22Rv1 (cell line): Measurements from ENCODE around the gene SHTN1.

Experiments
- ZFX ChIP-seq: fragments of 450-650 bp; IDR thresholded peaks from 2 replicates; pipeline ENCODE4 v1.6.1; 2017; ENCODE audit warnings: antibody characterized with exemption, borderline replicate concordance
- TF ChIP-seq, protein P1 (sequence below): fragments of 450-650 bp; IDR thresholded peaks from 2 replicates; pipeline ENCODE4 v1.5.1; 2017; ENCODE audit warnings: mild to moderate bottlenecking

DNA sequence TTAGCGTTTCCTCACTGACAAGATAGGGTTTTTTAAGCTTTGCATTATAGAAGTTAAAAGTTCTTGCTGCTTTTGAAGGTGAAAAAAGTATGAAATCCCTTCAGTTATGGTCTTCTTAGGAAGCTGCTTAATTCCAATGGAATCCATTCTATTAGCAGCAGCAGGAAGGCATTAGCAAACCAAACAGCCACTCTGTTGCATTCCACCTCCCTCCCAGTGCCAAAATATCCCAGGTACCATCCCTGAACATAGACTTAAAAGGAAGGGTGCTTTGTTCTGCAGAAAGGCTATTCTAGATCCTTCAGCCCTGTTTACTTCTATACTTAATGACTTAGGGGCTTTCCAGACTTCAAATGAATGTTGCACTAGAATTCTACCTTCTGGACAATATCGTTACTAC lies 131.9 kb downstream of the SHTN1 start:
- TF ChIP-seq, protein P1, sequence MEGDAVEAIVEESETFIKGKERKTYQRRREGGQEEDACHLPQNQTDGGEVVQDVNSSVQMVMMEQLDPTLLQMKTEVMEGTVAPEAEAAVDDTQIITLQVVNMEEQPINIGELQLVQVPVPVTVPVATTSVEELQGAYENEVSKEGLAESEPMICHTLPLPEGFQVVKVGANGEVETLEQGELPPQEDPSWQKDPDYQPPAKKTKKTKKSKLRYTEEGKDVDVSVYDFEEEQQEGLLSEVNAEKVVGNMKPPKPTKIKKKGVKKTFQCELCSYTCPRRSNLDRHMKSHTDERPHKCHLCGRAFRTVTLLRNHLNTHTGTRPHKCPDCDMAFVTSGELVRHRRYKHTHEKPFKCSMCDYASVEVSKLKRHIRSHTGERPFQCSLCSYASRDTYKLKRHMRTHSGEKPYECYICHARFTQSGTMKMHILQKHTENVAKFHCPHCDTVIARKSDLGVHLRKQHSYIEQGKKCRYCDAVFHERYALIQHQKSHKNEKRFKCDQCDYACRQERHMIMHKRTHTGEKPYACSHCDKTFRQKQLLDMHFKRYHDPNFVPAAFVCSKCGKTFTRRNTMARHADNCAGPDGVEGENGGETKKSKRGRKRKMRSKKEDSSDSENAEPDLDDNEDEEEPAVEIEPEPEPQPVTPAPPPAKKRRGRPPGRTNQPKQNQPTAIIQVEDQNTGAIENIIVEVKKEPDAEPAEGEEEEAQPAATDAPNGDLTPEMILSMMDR, result no peak
- TF ChIP-seq ZFX, result no peak
